Body of pancreas (tissue), 4 donors: Measurements from ENCODE around the gene EPN3. TPM values are rescaled to one million over a fixed set of nuclear protein-coding genes. Genes with fewer than 3 reads are reported as not detected.

Experiments
- ATAC-seq: fragments of 150-250 bp; one replicate; pipeline ENCODE4 v1.9.1; 2016
- DNase-seq, 4 donors: peaks; one replicate each; pipeline ENCODE4 v3.0.0-alpha.2; 2019
- H3K27ac ChIP-seq, 4 donors: fragments of 200-600 bp; sonication (generic); 1 replicate in 3 of 4; 2 replicates in 1 of 4; pipeline versions ENCODE4 v1.5.1 to v1.6.1; 2016 to 2019; ENCODE audit warnings: mild to moderate bottlenecking in 1 of 4, mixed read lengths in 1 of 4, moderate library complexity in 1 of 4
- H3K27me3 ChIP-seq, 2 donors: fragments of 200-600 bp; sonication (generic); one replicate each; pipeline ENCODE4 v1.6.0; 2016; ENCODE audit warnings: mild to moderate bottlenecking in 1 of 2
- H3K36me3 ChIP-seq, 2 donors: fragments of 200-600 bp; sonication (generic); replicated peaks in 1 of 2; 2 replicates each; pipeline ENCODE4 v1.5.1; 2016; ENCODE audit warnings: low read depth in 2 of 2; ENCODE audit not compliant: insufficient read depth in 1 of 2
- H3K4me1 ChIP-seq: fragments of 200-600 bp; sonication (generic); one replicate; pipeline ENCODE4 v1.6.0; 2016
- H3K4me3 ChIP-seq, 2 donors: fragments of 200-600 bp; sonication (generic); 1 replicate in 1 of 2; 2 replicates in 1 of 2; pipeline ENCODE4 v1.5.1; 2016 to 2019
- H3K9me3 ChIP-seq, 3 donors: fragments of 200-600 bp; sonication (generic); 1 replicate in 2 of 3; 2 replicates in 1 of 3; pipeline ENCODE4 v1.5.1; 2016
- CTCF ChIP-seq, 7 experiments: fragments of 450-650 bp in 4 of 7; fragments of 200-600 bp in 3 of 7; sonication (generic) in 3 of 7; IDR thresholded peaks; one replicate each; pipeline ENCODE4 v1.5.1; 2016 to 2019; ENCODE audit warnings: antibody characterized with exemption in 7 of 7
- POLR2A ChIP-seq, 3 donors: fragments of 450-650 bp; IDR thresholded peaks; one replicate each; pipeline ENCODE4 v1.6.1; 2016; ENCODE audit warnings: antibody characterized with exemption in 3 of 3, mild to moderate bottlenecking in 2 of 3
- WGBS, 2 donors: methylation state at CpG; one replicate each; pipeline ENCODE4 v1.1.5; 2017; 5-methylcytosine and 5-hydroxymethylcytosine counted together
- intact Hi-C: fragments of 100-400 bp; cut with DNase I; formaldehyde crosslinking; loops from one replicate; pipeline ENCODE4 v1.15.1; 2023
- total RNA-seq, 2 donors: library from RNA; depleted of rRNA; stranded (reverse); fragments of >200 nt; gene quantifications; one replicate each; pipeline ENCODE4 v1.1.0, GENCODE V29; 2016

Gene EPN3
- total RNA-seq, 2 donors from 2014 or later = 11.9 to 20.1 TPM

- WGBS, 2 donors = 65 to 90% methylated on average over 2 of the region's 2 CpGs
- Histone ChIP-seq H3K4me3 (no peak overlapping the region), H3K36me3 (peaks cover 5 to 8% of the 10 kb centered on the region in 2 donors), H3K27me3 (no peaks in the 10 kb centered on the region), H3K4me1 (peaks cover 84% of the 10 kb centered on the region), H3K9me3 (no peaks in the 10 kb centered on the region), H3K27ac (peak overlapping the region; percentile 79 to 96 (median 90))
- intact Hi-C loops = loop anchor here (5.0 kb wide), 1 partner anchor 53 kb away; no protein-coding TSS in a partner anchor
- TF ChIP-seq CTCF (IDR thresholded peaks at IDR 0.05) (no peak), POLR2A (IDR thresholded peaks at IDR 0.05) (no peak)
- ATAC-seq (no peak), DNase-seq (no peak)
Observed at GRCh38 chr17:50534979-50535326, 2.4 kb downstream of the EPN3 start.

- Histone ChIP-seq H3K9me3 (no peaks in the 10 kb centered on the region), H3K4me1 (peaks cover 89% of the 10 kb centered on the region), H3K36me3 (peaks cover 5 to 8% of the 10 kb centered on the region in 2 donors), H3K27ac (peak overlapping the region; percentile 79 to 96 (median 90)), H3K4me3 (no peak overlapping the region), H3K27me3 (no peaks in the 10 kb centered on the region)
- no peak for DNase-seq
- TF ChIP-seq CTCF (IDR thresholded peaks at IDR 0.05) (no peak), POLR2A (IDR thresholded peaks at IDR 0.05) (no peak)
- intact Hi-C loops = no loop called here
- no peak for ATAC-seq
- 46 to 54% methylated on average over 7 of the region's 7 CpGs for WGBS, 2 donors
Observed at GRCh38 chr17:50535407-50535806, 2.9 kb downstream of the EPN3 start.

- DNase-seq (no peak), ATAC-seq (no peak)
- Histone ChIP-seq H3K9me3 (no peaks in the 10 kb centered on the region), H3K27ac (no peak overlapping the region), H3K27me3 (no peaks in the 10 kb centered on the region), H3K4me3 (no peak overlapping the region), H3K4me1 (peaks cover 89% of the 10 kb centered on the region), H3K36me3 (peaks cover 5 to 8% of the 10 kb centered on the region in 2 donors)
- intact Hi-C loops = no loop called here
- 78 to 84% methylated on average over 31 to 44 of the region's 45 CpGs for WGBS, 2 donors
- TF ChIP-seq CTCF (IDR thresholded peaks at IDR 0.05) (no peak), POLR2A (IDR thresholded peaks at IDR 0.05) (no peak)
Observed at GRCh38 chr17:50536683-50537646, 4.4 kb downstream of the EPN3 start.

GRCh38 chr17:50537721-50538548, 5.4 kb downstream of the EPN3 start:
- Histone ChIP-seq H3K27me3 (no peaks in the 10 kb centered on the region), H3K4me1 (peaks cover 89% of the 10 kb centered on the region), H3K27ac (no peak overlapping the region), H3K4me3 (no peak overlapping the region), H3K36me3 (peaks cover 5 to 8% of the 10 kb centered on the region in 2 donors), H3K9me3 (no peaks in the 10 kb centered on the region)
- ATAC-seq (no peak), DNase-seq (no peak)
- no peak for TF ChIP-seq CTCF (IDR thresholded peaks at IDR 0.05)
- no peak for TF ChIP-seq POLR2A (IDR thresholded peaks at IDR 0.05)
- intact Hi-C loops = no loop called here
- WGBS, 2 donors = 71 to 81% methylated on average over 7 to 20 of the region's 20 CpGs
